Measurements from ENCODE around the gene HMG20A.

GRCh38 chr15:77473328-77473727, 52.6 kb downstream of the HMG20A start:
- TF ChIP-seq CTCF (IDR thresholded peaks at IDR 0.05) (no peak), POLR2AphosphoS5 (IDR thresholded peaks at IDR 0.05) (no peak), POLR2A (IDR thresholded peaks at IDR 0.05) (no peak)
